Inferior parietal cortex (tissue), 1 donor: Measurements from ENCODE around the gene SMIM27.
"Not testable (repeated sequence)": the region's sequence is repeated elsewhere in the genome, so short reads cannot be mapped to it uniquely, and the experiment has no call there.

Experiments
- DNase-seq: peaks from one replicate; pipeline ENCODE4 v3.0.0-alpha.2; 2016; ENCODE audit errors: extremely low spot score

SMIM27 gene

GRCh38 chr9:32596936-32597335 lies 44.8 kb downstream of the SMIM27 start:
- no peak for DNase-seq

GRCh38 chr9:32599021-32599420 lies 46.9 kb downstream of the SMIM27 start:
- not testable (repeated sequence) for DNase-seq
